ENCODE data around the gene ANK3. TPM values are rescaled to one million over a fixed set of nuclear protein-coding genes. Genes with fewer than 3 reads are reported as not detected.

Gene ANK3
- total and polyA plus RNA-seq, 2 donors, result 12.1 to 12.6 TPM

DNA sequence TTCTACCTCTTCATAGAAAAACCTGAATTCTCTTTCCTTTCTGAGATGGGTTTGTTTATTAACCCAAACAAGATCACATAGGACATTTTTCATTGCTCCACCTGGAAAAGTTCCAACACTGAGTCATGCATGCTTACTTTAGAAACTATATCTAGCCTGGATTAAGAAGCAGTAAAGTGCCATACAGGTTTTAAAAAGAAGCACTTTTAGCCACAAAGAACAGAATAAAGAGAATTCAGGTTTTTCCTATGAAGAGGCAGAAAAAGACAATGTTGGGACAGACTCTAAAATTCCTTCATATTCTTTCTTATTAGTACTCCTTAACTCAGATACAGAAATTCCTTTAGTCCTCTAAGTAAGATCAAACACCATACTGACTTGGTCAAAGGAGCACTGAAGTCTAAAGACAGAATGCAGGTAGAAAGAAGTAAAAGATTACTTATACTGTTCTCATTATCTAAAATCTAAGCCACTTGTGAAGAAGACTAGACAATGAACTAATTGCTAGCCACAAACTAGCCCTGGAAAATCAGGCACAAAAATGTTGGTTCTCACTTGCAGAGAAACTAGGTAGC, 241.3 kb downstream of the ANK3 start:
- no peak overlapping the region for H3K27ac ChIP-seq (ENCODE audit: low read depth in 1 of 2, low read length in 1 of 2)
- H3K4me3 ChIP-seq (ENCODE audit: low read length in 2 of 2), result no peak overlapping the region
- H3K27me3 ChIP-seq (ENCODE audit: control insufficient read depth in 2 of 2, insufficient read depth in 1 of 2, low read length in 1 of 2), result no peaks in the 10 kb centered on the region
- H3K9me3 ChIP-seq (ENCODE audit: control insufficient read depth in 2 of 2, insufficient read depth in 1 of 2, low read length in 1 of 2), result no peaks in the 10 kb centered on the region
- H3K36me3 ChIP-seq (ENCODE audit: control insufficient read depth in 2 of 2, insufficient read depth in 2 of 2, low read length in 1 of 2), result no peaks in the 10 kb centered on the region
- no peak for DNase-seq (ENCODE audit: low read depth in 6 of 9, low spot score in 9 of 9)
- no peaks in the 10 kb centered on the region for H3K4me1 ChIP-seq (ENCODE audit: control insufficient read depth in 2 of 2, insufficient read depth in 2 of 2, low read length in 2 of 2)

DNA sequence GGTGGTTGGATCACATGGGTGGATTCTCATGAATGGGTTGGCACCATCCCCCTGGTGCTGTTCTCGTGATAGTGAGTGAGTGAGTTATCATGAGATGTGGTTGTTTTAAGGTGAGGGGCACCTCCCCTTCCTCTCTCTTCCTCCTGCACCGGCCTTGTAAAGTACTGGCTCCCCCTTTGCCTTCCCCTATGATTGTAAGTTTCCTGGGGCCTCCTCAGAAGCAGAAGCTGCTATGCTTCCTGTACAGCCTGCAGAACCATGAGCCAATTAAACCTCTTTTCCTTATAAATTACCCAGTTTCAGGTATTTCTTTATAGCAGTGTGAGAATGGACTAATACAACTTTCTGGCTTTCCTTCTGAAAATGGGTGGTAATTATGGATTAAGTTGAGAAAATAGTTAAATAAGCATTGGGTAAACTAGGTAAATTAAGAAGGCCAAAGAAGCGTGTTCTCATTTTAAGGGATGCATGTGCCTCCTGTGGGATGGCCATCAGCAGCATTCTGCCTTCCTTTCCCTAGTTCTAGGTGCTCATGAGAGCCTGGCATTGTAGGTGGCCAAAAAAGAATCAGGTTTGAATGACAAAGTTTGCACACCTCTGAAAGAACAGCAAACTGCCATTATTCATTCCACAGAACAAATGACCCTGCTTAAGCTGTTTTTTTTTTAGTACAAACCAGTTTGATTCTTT, 242.0 kb downstream of the ANK3 start:
- no peaks in the 10 kb centered on the region for H3K27me3 ChIP-seq (ENCODE audit: control insufficient read depth in 2 of 2, insufficient read depth in 1 of 2, low read length in 1 of 2)
- H3K27ac ChIP-seq (ENCODE audit: low read depth in 1 of 2, low read length in 1 of 2), result no peak overlapping the region
- H3K9me3 ChIP-seq (ENCODE audit: control insufficient read depth in 2 of 2, insufficient read depth in 1 of 2, low read length in 1 of 2), result no peaks in the 10 kb centered on the region
- no peak for DNase-seq (ENCODE audit: low read depth in 6 of 9, low spot score in 9 of 9)
- no peaks in the 10 kb centered on the region for H3K36me3 ChIP-seq (ENCODE audit: control insufficient read depth in 2 of 2, insufficient read depth in 2 of 2, low read length in 1 of 2)
- no peaks in the 10 kb centered on the region for H3K4me1 ChIP-seq (ENCODE audit: control insufficient read depth in 2 of 2, insufficient read depth in 2 of 2, low read length in 2 of 2)
- H3K4me3 ChIP-seq (ENCODE audit: low read length in 2 of 2), result no peak overlapping the region
- WGBS, result 85% methylated on average over 3 of the region's 3 CpGs

DNA sequence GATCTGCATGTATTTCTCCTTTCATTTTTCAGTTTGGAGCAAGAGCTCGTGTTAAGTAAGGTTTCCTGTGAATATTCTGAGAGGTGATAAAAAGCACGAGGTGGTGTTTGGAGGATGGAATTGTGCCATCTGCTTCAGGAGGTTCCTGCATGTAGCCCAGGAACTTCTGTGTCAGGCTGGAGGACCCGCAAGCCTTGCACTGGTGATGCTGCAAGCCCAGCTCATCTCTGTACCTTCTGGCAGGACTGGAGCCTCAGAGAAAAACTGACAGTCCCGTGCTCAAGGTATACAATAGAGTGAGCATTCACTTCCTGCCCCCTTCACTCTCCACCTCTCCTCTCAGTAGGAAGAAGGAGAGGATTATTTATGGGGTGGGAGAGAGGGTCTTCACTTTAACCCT, 242.7 kb downstream of the ANK3 start:
- no peaks in the 10 kb centered on the region for H3K9me3 ChIP-seq (ENCODE audit: control insufficient read depth in 2 of 2, insufficient read depth in 1 of 2, low read length in 1 of 2)
- no peaks in the 10 kb centered on the region for H3K36me3 ChIP-seq (ENCODE audit: control insufficient read depth in 2 of 2, insufficient read depth in 2 of 2, low read length in 1 of 2)
- no peak overlapping the region for H3K27ac ChIP-seq (ENCODE audit: low read depth in 1 of 2, low read length in 1 of 2)
- DNase-seq (ENCODE audit: low read depth in 6 of 9, low spot score in 9 of 9), result no peak
- no peaks in the 10 kb centered on the region for H3K27me3 ChIP-seq (ENCODE audit: control insufficient read depth in 2 of 2, insufficient read depth in 1 of 2, low read length in 1 of 2)
- no peaks in the 10 kb centered on the region for H3K4me1 ChIP-seq (ENCODE audit: control insufficient read depth in 2 of 2, insufficient read depth in 2 of 2, low read length in 2 of 2)
- 92% methylated on average over 4 of the region's 4 CpGs for WGBS
- H3K4me3 ChIP-seq (ENCODE audit: low read length in 2 of 2), result no peak overlapping the region

DNA sequence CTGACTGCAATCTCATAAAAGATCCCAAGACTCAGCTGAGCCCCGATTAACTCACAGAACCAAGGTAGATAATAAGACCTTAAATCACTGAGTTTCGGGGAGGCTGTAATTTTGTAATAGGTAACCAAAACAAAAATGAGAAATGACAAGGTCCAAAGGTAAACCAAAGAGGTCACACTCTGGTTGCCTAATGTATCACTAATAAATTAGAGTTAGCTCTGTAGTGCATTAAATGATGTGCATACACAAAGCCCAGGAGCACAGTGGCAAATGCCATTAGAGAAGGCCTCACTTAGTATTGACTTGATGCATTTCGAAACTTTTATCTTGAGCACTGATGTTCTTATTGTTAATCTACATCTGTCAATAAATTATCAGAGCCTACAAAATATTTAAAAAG, 245.6 kb downstream of the ANK3 start:
- Histone ChIP-seq H3K9me3 (ENCODE audit: control insufficient read depth in 2 of 2, insufficient read depth in 1 of 2, low read length in 1 of 2) (no peaks in the 10 kb centered on the region), H3K4me3 (ENCODE audit: low read length in 2 of 2) (no peak overlapping the region), H3K27me3 (ENCODE audit: control insufficient read depth in 2 of 2, insufficient read depth in 1 of 2, low read length in 1 of 2) (no peaks in the 10 kb centered on the region), H3K36me3 (ENCODE audit: control insufficient read depth in 2 of 2, insufficient read depth in 2 of 2, low read length in 1 of 2) (no peaks in the 10 kb centered on the region), H3K27ac (ENCODE audit: low read depth in 1 of 2, low read length in 1 of 2) (no peak overlapping the region), H3K4me1 (ENCODE audit: control insufficient read depth in 2 of 2, insufficient read depth in 2 of 2, low read length in 2 of 2) (no peaks in the 10 kb centered on the region)
- 94% methylated on average over 3 of the region's 3 CpGs for WGBS
- no peak for DNase-seq (ENCODE audit: low read depth in 6 of 9, low spot score in 9 of 9)

DNA sequence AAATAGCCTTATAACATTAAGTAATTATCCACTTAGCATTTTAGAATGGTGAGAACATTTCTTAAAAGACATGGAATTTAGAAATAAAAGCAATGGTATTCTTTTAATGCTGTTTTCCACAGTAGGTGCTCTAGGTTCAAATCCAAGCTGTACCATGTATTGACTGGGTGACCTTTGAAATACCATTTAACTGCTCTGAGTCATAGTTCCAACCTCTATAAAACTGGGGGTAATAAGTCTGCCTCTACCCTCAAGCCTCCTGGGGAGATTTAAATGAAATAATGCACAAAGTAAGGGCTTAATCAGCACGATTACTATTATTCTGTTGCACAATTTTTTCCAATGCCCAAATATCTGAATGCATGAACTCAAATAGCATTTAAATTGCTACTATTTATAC, 246.9 kb downstream of the ANK3 start:
- Histone ChIP-seq H3K4me1 (ENCODE audit: control insufficient read depth in 2 of 2, insufficient read depth in 2 of 2, low read length in 2 of 2) (no peaks in the 10 kb centered on the region), H3K36me3 (ENCODE audit: control insufficient read depth in 2 of 2, insufficient read depth in 2 of 2, low read length in 1 of 2) (no peaks in the 10 kb centered on the region), H3K27ac (ENCODE audit: low read depth in 1 of 2, low read length in 1 of 2) (no peak overlapping the region), H3K27me3 (ENCODE audit: control insufficient read depth in 2 of 2, insufficient read depth in 1 of 2, low read length in 1 of 2) (no peaks in the 10 kb centered on the region), H3K4me3 (ENCODE audit: low read length in 2 of 2) (no peak overlapping the region), H3K9me3 (ENCODE audit: control insufficient read depth in 2 of 2, insufficient read depth in 1 of 2, low read length in 1 of 2) (no peaks in the 10 kb centered on the region)
- no peak for DNase-seq (ENCODE audit: low read depth in 6 of 9, low spot score in 9 of 9)
- whole genome bisulfite sequencing, result 88% methylated on average over 1 of the region's 1 CpG

DNA sequence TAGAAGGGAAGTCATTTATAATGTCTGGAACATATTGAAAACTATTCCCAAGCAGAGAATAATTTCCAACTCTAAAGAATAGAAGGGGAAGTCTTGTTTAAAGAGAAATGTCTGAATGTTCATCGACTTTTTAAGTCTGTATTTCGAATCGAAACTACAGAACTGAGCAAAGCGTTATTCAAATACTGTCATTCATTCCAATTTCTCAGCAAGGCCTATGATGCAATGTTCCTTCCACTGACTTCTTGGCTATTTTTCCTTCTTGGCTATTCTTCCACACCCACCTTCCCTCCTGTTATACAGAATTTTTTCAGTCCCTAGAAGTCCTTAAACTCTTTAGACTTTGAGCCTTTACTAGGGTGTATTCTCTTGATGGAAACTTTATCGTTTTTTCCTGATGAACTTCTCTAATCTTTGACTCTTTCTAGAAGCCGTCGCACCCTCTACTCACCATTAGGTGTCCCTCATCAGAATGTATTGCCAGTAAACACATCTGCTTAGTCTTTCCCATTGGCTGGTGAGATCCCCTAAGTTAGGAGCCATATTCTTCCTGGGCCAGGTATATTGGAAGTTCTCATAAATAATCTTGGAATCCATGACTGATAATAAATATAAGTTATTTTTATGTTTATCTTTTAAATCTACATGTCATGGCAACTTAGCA, 247.6 kb downstream of the ANK3 start:
- WGBS, result 96% methylated on average over 7 of the region's 7 CpGs
- H3K27me3 ChIP-seq (ENCODE audit: control insufficient read depth in 2 of 2, insufficient read depth in 1 of 2, low read length in 1 of 2), result no peaks in the 10 kb centered on the region
- no peaks in the 10 kb centered on the region for H3K36me3 ChIP-seq (ENCODE audit: control insufficient read depth in 2 of 2, insufficient read depth in 2 of 2, low read length in 1 of 2)
- DNase-seq (ENCODE audit: low read depth in 6 of 9, low spot score in 9 of 9), result no peak
- H3K27ac ChIP-seq (ENCODE audit: low read depth in 1 of 2, low read length in 1 of 2), result no peak overlapping the region
- no peaks in the 10 kb centered on the region for H3K9me3 ChIP-seq (ENCODE audit: control insufficient read depth in 2 of 2, insufficient read depth in 1 of 2, low read length in 1 of 2)
- H3K4me3 ChIP-seq (ENCODE audit: low read length in 2 of 2), result no peak overlapping the region
- no peaks in the 10 kb centered on the region for H3K4me1 ChIP-seq (ENCODE audit: control insufficient read depth in 2 of 2, insufficient read depth in 2 of 2, low read length in 2 of 2)

DNA sequence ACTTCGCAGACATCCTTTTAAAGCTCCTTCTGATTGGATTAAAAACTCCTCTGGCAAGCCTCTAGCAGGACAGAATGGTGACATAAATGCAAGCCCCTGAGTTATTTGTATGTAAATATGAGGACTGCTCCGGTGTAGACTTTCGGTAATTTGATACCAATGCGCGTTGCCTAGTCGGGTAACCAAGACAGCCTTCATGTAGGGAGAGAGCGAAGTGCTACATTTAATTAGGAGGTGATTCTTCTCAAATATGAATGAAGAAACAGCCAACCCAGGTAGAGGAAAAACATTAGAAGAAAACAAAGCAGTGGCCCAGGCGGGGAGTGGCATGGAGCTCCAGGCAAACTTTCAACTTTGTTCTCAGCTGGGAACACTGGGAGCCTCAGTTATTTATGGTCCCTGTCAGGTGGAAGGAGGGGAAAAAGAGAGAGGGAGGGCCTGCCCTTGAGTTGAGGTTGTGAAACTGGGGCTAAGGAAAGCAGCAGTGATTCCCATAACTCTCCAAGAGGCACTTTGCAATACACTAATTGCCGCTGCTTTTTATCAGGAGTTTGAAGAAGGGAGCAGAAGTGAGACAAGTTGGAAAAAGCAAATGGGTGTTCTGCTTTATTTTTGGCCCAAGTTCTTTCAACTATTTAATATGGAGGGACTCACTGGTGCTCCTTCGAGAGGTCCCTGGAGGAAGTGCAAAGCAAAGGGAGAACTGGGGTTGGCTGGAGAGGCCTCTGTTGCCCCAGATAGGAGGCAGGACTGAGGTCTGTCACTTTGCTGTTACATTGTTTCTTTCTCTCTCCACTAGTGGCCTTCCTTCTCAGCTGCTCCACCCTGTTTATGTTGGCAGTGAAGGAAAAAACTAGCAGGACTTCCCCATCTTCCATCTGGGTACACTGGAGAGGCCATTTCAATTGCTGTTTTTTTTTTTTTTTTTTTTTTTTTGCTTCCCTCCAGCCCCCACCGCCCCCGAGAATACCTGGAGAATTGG, 248.7 kb downstream of the ANK3 start:
- no peaks in the 10 kb centered on the region for H3K9me3 ChIP-seq (ENCODE audit: control insufficient read depth in 2 of 2, insufficient read depth in 1 of 2, low read length in 1 of 2)
- H3K36me3 ChIP-seq (ENCODE audit: control insufficient read depth in 2 of 2, insufficient read depth in 2 of 2, low read length in 1 of 2), result no peaks in the 10 kb centered on the region
- H3K27me3 ChIP-seq (ENCODE audit: control insufficient read depth in 2 of 2, insufficient read depth in 1 of 2, low read length in 1 of 2), result no peaks in the 10 kb centered on the region
- H3K4me1 ChIP-seq (ENCODE audit: control insufficient read depth in 2 of 2, insufficient read depth in 2 of 2, low read length in 2 of 2), result no peaks in the 10 kb centered on the region
- no peak overlapping the region for H3K27ac ChIP-seq (ENCODE audit: low read depth in 1 of 2, low read length in 1 of 2)
- 90% methylated on average over 12 of the region's 12 CpGs for WGBS
- DNase-seq (ENCODE audit: low read depth in 6 of 9, low spot score in 9 of 9), result no peak
- H3K4me3 ChIP-seq (ENCODE audit: low read length in 2 of 2), result no peak overlapping the region

DNA sequence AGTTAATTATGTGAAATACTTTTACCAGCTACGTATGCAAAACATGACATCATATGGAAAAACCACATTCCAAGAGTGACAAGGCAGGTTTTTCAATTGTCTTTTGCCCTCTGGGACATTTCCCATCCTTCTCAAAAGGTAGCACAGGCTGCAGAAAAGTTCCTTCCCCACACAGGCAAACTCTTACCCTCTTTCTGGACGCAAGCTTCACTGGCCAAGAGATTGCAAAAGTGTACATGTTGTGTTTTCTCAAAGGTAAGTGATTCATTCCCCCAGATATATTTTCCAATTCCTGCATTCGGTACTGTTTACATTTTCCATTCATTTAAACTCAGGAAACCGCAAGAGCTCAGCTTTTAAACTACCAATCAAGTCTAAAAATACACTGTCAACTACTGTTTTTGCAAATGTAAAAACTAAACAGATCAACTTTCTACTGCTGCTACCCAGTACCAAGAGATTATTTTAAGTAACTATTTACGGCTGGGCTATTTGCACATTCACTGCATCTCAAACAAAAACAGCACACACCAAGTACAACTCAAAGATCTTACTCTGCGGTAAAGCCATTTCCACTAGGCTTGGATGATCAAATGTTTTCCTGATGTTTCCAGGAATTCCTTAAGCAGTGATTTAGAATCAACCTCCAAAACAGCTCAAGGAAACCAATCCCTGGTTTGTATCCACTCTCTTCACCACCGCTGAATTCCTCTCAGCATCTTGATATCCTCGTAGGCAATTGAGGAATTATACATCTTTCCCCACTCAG, 249.7 kb downstream of the ANK3 start:
- Histone ChIP-seq H3K4me1 (ENCODE audit: control insufficient read depth in 2 of 2, insufficient read depth in 2 of 2, low read length in 2 of 2) (no peaks in the 10 kb centered on the region), H3K4me3 (ENCODE audit: low read length in 2 of 2) (no peak overlapping the region), H3K27me3 (ENCODE audit: control insufficient read depth in 2 of 2, insufficient read depth in 1 of 2, low read length in 1 of 2) (no peaks in the 10 kb centered on the region), H3K27ac (ENCODE audit: low read depth in 1 of 2, low read length in 1 of 2) (peak overlapping the region in 1 of 2 donors; percentile 9), H3K36me3 (ENCODE audit: control insufficient read depth in 2 of 2, insufficient read depth in 2 of 2, low read length in 1 of 2) (no peaks in the 10 kb centered on the region), H3K9me3 (ENCODE audit: control insufficient read depth in 2 of 2, insufficient read depth in 1 of 2, low read length in 1 of 2) (no peaks in the 10 kb centered on the region)
- DNase-seq (ENCODE audit: low read depth in 6 of 9, low spot score in 9 of 9), result no peak
- WGBS, result 62% methylated on average over 8 of the region's 8 CpGs

Measured in thymus (tissue), 11 donors.